HepG2 (cell line): Measurements from ENCODE around the gene NBL1. TPM values are rescaled to one million over a fixed set of nuclear protein-coding genes. Genes with fewer than 3 reads are reported as not detected.

Experiments used
- ERF ChIP-seq: IDR thresholded peaks from 2 replicates; pipeline ENCODE4 v1.6.1; 2018; ENCODE audit warnings: missing biosample characterization, missing genetic modification reagents
- GFI1 ChIP-seq: sonication (generic); formaldehyde crosslinking; IDR thresholded peaks from 2 replicates; pipeline ENCODE4 v1.5.0; 2020; ENCODE audit warnings: missing genetic modification reagents, mild to moderate bottlenecking, borderline replicate concordance
- HMGXB3 ChIP-seq: sonication (generic); formaldehyde crosslinking; IDR thresholded peaks from 2 replicates; pipeline ENCODE4 v1.4.0; 2020; ENCODE audit warnings: missing genetic modification reagents, borderline replicate concordance
- KLF15 ChIP-seq: sonication (generic); formaldehyde crosslinking; IDR thresholded peaks from 2 replicates; pipeline ENCODE4 v1.8.1; 2023; ENCODE audit warnings: borderline replicate concordance, mild to moderate bottlenecking, inconsistent platforms, missing genetic modification reagents, mixed read lengths
- NCOA1 ChIP-seq: sonication (generic); formaldehyde crosslinking; IDR thresholded peaks from 2 replicates; pipeline ENCODE4 v1.9.0; 2021; ENCODE audit warnings: missing genetic modification reagents
- PCBP1 ChIP-seq: fragments of 200-400 bp; formaldehyde crosslinking; IDR thresholded peaks from 2 replicates; pipeline ENCODE4 v1.6.1; 2017; ENCODE audit warnings: mild to moderate bottlenecking, low read depth, low read length, borderline replicate concordance
- TERF1 ChIP-seq: sonication (generic); formaldehyde crosslinking; IDR thresholded peaks from 2 replicates; pipeline ENCODE4 v1.8.0; 2022; ENCODE audit warnings: mild to moderate bottlenecking, missing genetic modification reagents, moderate library complexity
- TP53 ChIP-seq: sonication (generic); formaldehyde crosslinking; conservative IDR thresholded peaks from 2 replicates; pipeline ENCODE4 v1.4.0; 2020; ENCODE audit warnings: missing genetic modification reagents
- ZBTB38 ChIP-seq: sonication (generic); formaldehyde crosslinking; IDR thresholded peaks from 2 replicates; pipeline ENCODE4 v1.5.1; 2020; ENCODE audit warnings: mild to moderate bottlenecking, missing genetic modification reagents
- ZBTB44 ChIP-seq: sonication (generic); formaldehyde crosslinking; IDR thresholded peaks from 2 replicates; pipeline ENCODE4 v1.4.0; 2020; ENCODE audit warnings: missing genetic modification reagents
- ZNF550 ChIP-seq: sonication (generic); formaldehyde crosslinking; IDR thresholded peaks from 2 replicates; pipeline ENCODE4 v1.4.0; 2020; ENCODE audit warnings: mild to moderate bottlenecking, missing genetic modification reagents, borderline replicate concordance
- ZNF644 ChIP-seq: IDR thresholded peaks from 2 replicates; pipeline ENCODE4 v1.6.1; 2016; ENCODE audit warnings: low read depth
- polyA plus RNA-seq, 8 experiments: library from polyadenylated mRNA; depleted of rRNA in 3 of 8; stranded (reverse) in 7 of 8; unstranded in 1 of 8; fragments of >200 nt; fragmentation: Illumina TruSeq in 4 of 8; extraction: Trizol in 4 of 8; gene quantifications; 2 replicates each; pipeline versions ENCODE4 v1.2.1 to v1.2.3, GENCODE V29; 2011 to 2016; ENCODE audit warnings: low read depth in 4 of 8, missing spikeins in 1 of 8, mixed read lengths in 1 of 8; ENCODE audit not compliant: insufficient read depth in 1 of 8
- total RNA-seq, 5 experiments: library from RNA; depleted of rRNA; stranded (reverse); fragments of >200 nt; fragmentation: Illumina TruSeq; extraction: Trizol; gene quantifications; 2 replicates each; pipeline ENCODE4 v1.2.3, GENCODE V29; 2016; ENCODE audit warnings: low read depth in 1 of 5
- TF ChIP-seq, protein P1 (sequence below): sonication (generic); formaldehyde crosslinking; IDR thresholded peaks from 2 replicates; pipeline ENCODE4 v1.9.0; 2022; ENCODE audit warnings: low read depth, missing genetic modification reagents
- TF ChIP-seq, protein P2 (sequence below): sonication (generic); formaldehyde crosslinking; IDR thresholded peaks from 2 replicates; pipeline ENCODE4 v1.5.0; 2020; ENCODE audit warnings: mild to moderate bottlenecking, low read depth, missing genetic modification reagents, borderline replicate concordance
- TF ChIP-seq, protein P3 (sequence below): IDR thresholded peaks from 2 replicates; pipeline ENCODE4 v1.6.1; 2012; ENCODE audit warnings: inconsistent platforms
- TF ChIP-seq, protein P4 (sequence below): sonication (generic); formaldehyde crosslinking; conservative IDR thresholded peaks from 2 replicates; pipeline ENCODE4 v1.8.1; 2023; ENCODE audit warnings: missing genetic modification reagents

Gene NBL1
- total and polyA plus RNA-seq, 2 of the 13 experiments (the other 11 are each of a cell fraction or from before 2014, with no cell fraction given) = 2.7 to 13.8 TPM

DNA sequence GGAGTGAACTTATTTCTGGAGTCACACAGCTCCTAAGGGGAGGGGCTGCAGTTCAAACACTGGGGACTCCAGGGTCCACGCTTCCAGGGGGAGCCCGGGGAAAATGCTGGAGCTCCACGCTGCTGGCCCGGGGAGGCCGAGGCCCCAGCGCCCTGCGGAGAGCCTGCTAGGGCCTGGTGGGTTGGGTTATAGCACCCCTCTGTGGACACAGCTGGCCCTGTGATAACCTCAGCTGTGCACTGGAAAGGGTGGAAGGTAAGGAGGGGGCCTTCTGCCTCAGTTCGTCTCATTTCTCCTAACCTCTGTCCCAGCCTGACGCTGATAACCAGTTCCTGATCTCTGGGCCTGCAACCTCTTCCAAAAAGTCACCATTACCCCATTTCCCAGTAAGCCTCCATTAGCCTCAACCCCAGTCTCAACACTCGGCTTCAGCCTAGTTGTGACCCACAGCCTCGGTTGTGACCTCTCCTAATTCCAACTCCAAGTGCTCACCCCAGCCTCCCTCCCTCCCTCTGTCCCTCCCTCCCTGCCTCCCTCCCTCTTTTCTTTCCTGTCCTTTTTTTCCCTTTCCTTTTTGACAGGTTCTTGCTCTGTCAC lies 7.1 kb downstream of the NBL1 start (continued):
- TF ChIP-seq ZNF550 (CRISPR knock-in tag) (no peak), ZNF644 (CRISPR knock-in tag) (no peak), TP53 (CRISPR knock-in tag) (no peak), GFI1 (CRISPR knock-in tag) (no peak), PCBP1 (no peak), TERF1 (CRISPR knock-in tag) (no peak), HMGXB3 (CRISPR knock-in tag) (0 out of 2 replicates have a peak, but pooled peaks have one; percentile 29), ZBTB38 (CRISPR knock-in tag) (no peak), KLF15 (no peak), ZBTB44 (0 out of 2 replicates have a peak, but pooled peaks have one; percentile 50), NCOA1 (CRISPR knock-in tag) (no peak), ERF (CRISPR knock-in tag) (peak; percentile 48; the same call in 1 of the 2 replicates)
- TF ChIP-seq, protein P1, sequence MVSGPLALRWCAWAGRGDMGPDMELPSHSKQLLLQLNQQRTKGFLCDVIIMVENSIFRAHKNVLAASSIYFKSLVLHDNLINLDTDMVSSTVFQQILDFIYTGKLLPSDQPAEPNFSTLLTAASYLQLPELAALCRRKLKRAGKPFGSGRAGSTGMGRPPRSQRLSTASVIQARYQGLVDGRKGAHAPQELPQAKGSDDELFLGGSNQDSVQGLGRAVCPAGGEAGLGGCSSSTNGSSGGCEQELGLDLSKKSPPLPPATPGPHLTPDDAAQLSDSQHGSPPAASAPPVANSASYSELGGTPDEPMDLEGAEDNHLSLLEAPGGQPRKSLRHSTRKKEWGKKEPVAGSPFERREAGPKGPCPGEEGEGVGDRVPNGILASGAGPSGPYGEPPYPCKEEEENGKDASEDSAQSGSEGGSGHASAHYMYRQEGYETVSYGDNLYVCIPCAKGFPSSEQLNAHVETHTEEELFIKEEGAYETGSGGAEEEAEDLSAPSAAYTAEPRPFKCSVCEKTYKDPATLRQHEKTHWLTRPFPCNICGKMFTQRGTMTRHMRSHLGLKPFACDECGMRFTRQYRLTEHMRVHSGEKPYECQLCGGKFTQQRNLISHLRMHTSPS = no peak
- TF ChIP-seq, protein P2, sequence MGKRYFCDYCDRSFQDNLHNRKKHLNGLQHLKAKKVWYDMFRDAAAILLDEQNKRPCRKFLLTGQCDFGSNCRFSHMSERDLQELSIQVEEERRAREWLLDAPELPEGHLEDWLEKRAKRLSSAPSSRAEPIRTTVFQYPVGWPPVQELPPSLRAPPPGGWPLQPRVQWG (CRISPR knock-in tag) = no peak
- TF ChIP-seq, protein P3, sequence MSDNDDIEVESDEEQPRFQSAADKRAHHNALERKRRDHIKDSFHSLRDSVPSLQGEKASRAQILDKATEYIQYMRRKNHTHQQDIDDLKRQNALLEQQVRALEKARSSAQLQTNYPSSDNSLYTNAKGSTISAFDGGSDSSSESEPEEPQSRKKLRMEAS = peak; percentile 42; the same call in 1 of the 2 replicates
- TF ChIP-seq, protein P4, sequence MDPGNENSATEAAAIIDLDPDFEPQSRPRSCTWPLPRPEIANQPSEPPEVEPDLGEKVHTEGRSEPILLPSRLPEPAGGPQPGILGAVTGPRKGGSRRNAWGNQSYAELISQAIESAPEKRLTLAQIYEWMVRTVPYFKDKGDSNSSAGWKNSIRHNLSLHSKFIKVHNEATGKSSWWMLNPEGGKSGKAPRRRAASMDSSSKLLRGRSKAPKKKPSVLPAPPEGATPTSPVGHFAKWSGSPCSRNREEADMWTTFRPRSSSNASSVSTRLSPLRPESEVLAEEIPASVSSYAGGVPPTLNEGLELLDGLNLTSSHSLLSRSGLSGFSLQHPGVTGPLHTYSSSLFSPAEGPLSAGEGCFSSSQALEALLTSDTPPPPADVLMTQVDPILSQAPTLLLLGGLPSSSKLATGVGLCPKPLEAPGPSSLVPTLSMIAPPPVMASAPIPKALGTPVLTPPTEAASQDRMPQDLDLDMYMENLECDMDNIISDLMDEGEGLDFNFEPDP (CRISPR knock-in tag) = no peak
